HepG2 (cell line): ENCODE data around the gene SKIC2. TPM values are rescaled to one million over a fixed set of nuclear protein-coding genes. Genes with fewer than 3 reads are reported as not detected.
A peak's percentile ranks its signal among the peaks of the same experiment; 100 is the strongest.

Source experiments
- CAMTA2 ChIP-seq: sonication (generic); formaldehyde crosslinking; IDR thresholded peaks from 2 replicates; pipeline ENCODE4 v1.4.0; 2020; ENCODE audit warnings: mild to moderate bottlenecking, missing genetic modification reagents, borderline replicate concordance
- CEBPB ChIP-seq: IDR thresholded peaks from 2 replicates; pipeline ENCODE4 v1.6.1; 2011; ENCODE audit warnings: low read depth, low read length, improper control_type of control experiment, borderline replicate concordance
- DNMT1 ChIP-seq: sonication (generic); formaldehyde crosslinking; IDR thresholded peaks from 2 replicates; pipeline ENCODE4 v1.5.1; 2020; ENCODE audit warnings: mild to moderate bottlenecking, missing genetic modification reagents
- DRAP1 ChIP-seq: IDR thresholded peaks from 2 replicates; pipeline ENCODE4 v1.6.1; 2016; ENCODE audit warnings: missing genetic modification reagents, missing compliant biosample characterization
- FOXJ3 ChIP-seq: sonication (generic); formaldehyde crosslinking; IDR thresholded peaks from 2 replicates; pipeline ENCODE4 v1.4.0; 2020; ENCODE audit warnings: missing genetic modification reagents, mild to moderate bottlenecking, borderline replicate concordance
- GATAD1 ChIP-seq: IDR thresholded peaks from 2 replicates; pipeline ENCODE4 v1.6.1; 2016; ENCODE audit warnings: missing genetic modification reagents, missing compliant biosample characterization
- GZF1 ChIP-seq: sonication (generic); formaldehyde crosslinking; IDR thresholded peaks from 2 replicates; pipeline ENCODE4 v1.5.1; 2020; ENCODE audit warnings: mild to moderate bottlenecking, missing genetic modification reagents
- HDAC1 ChIP-seq: sonication (generic); formaldehyde crosslinking; IDR thresholded peaks from 2 replicates; pipeline ENCODE4 v1.5.1; 2020; ENCODE audit warnings: mild to moderate bottlenecking, missing genetic modification reagents
- HDAC2 ChIP-seq: sonication (generic); formaldehyde crosslinking; IDR thresholded peaks from 2 replicates; pipeline ENCODE4 v1.4.0; 2020; ENCODE audit warnings: missing genetic modification reagents
- HES4 ChIP-seq: sonication (generic); formaldehyde crosslinking; IDR thresholded peaks from 2 replicates; pipeline ENCODE4 v1.9.0; 2021; ENCODE audit warnings: mild to moderate bottlenecking, missing genetic modification reagents, borderline replicate concordance
- NR3C1 ChIP-seq: sonication (generic); formaldehyde crosslinking; IDR thresholded peaks from 2 replicates; pipeline ENCODE4 v1.4.0; 2020; ENCODE audit warnings: missing genetic modification reagents
- SUZ12 ChIP-seq: fragments of 150-350 bp; IDR thresholded peaks from 2 replicates; pipeline ENCODE4 v1.6.1; 2014; ENCODE audit warnings: low read depth, low read length
- TAF1 ChIP-seq: sonication (generic); formaldehyde crosslinking; IDR thresholded peaks from 2 replicates; pipeline ENCODE4 v1.4.0; 2020; ENCODE audit warnings: missing genetic modification reagents
- TP53 ChIP-seq: sonication (generic); formaldehyde crosslinking; conservative IDR thresholded peaks from 2 replicates; pipeline ENCODE4 v1.4.0; 2020; ENCODE audit warnings: missing genetic modification reagents
- TSC22D2 ChIP-seq: sonication (generic); formaldehyde crosslinking; IDR thresholded peaks from 2 replicates; pipeline ENCODE4 v1.5.1; 2020; ENCODE audit warnings: missing genetic modification reagents, mild to moderate bottlenecking, borderline replicate concordance
- ZNF616 ChIP-seq: sonication (generic); formaldehyde crosslinking; IDR thresholded peaks from 2 replicates; pipeline ENCODE4 v1.5.0; 2020; ENCODE audit warnings: low read depth, mild to moderate bottlenecking, missing genetic modification reagents
- ZNF672 ChIP-seq: sonication (generic); formaldehyde crosslinking; IDR thresholded peaks from 2 replicates; pipeline ENCODE4 v1.8.1; 2022; ENCODE audit warnings: missing genetic modification reagents
- ZNF777 ChIP-seq: sonication (generic); formaldehyde crosslinking; IDR thresholded peaks from 2 replicates; pipeline ENCODE4 v1.4.0; 2020; ENCODE audit warnings: missing genetic modification reagents
- ZSCAN21 ChIP-seq: sonication (generic); formaldehyde crosslinking; IDR thresholded peaks from 2 replicates; pipeline ENCODE4 v1.8.0; 2022; ENCODE audit warnings: mild to moderate bottlenecking, missing genetic modification reagents, moderate library complexity, borderline replicate concordance
- ZSCAN5A ChIP-seq: sonication (generic); formaldehyde crosslinking; IDR thresholded peaks from 2 replicates; pipeline ENCODE4 v1.8.0; 2022; ENCODE audit warnings: mild to moderate bottlenecking, missing genetic modification reagents, borderline replicate concordance
- polyA plus RNA-seq, 8 experiments: library from polyadenylated mRNA; depleted of rRNA in 3 of 8; stranded (reverse) in 7 of 8; unstranded in 1 of 8; fragments of >200 nt; fragmentation: Illumina TruSeq in 4 of 8; extraction: Trizol in 4 of 8; gene quantifications; 2 replicates each; pipeline versions ENCODE4 v1.2.1 to v1.2.3, GENCODE V29; 2011 to 2016; ENCODE audit warnings: low read depth in 4 of 8, missing spikeins in 1 of 8, mixed read lengths in 1 of 8; ENCODE audit not compliant: insufficient read depth in 1 of 8
- total RNA-seq, 5 experiments: library from RNA; depleted of rRNA; stranded (reverse); fragments of >200 nt; fragmentation: Illumina TruSeq; extraction: Trizol; gene quantifications; 2 replicates each; pipeline ENCODE4 v1.2.3, GENCODE V29; 2016; ENCODE audit warnings: low read depth in 1 of 5
- TF ChIP-seq, protein P1 (sequence below): sonication (generic); formaldehyde crosslinking; IDR thresholded peaks from 2 replicates; pipeline ENCODE4 v1.4.0; 2020; ENCODE audit warnings: missing genetic modification reagents, low read depth, mild to moderate bottlenecking, borderline replicate concordance
- TF ChIP-seq, protein P2 (sequence below): sonication (generic); formaldehyde crosslinking; IDR thresholded peaks from 2 replicates; pipeline ENCODE4 v1.4.0; 2020; ENCODE audit warnings: low read depth, mild to moderate bottlenecking, missing genetic modification reagents
- TF ChIP-seq, protein P3 (sequence below): sonication (generic); formaldehyde crosslinking; IDR thresholded peaks from 2 replicates; pipeline ENCODE4 v1.8.1; 2022; ENCODE audit warnings: mild to moderate bottlenecking, missing genetic modification reagents

The SKIC2 gene
- total and polyA plus RNA-seq, 2 of the 13 experiments (the other 11 are each of a cell fraction or from before 2014, with no cell fraction given), result 67.1 to 68.4 TPM

- TF ChIP-seq ZSCAN5A (CRISPR knock-in tag) (no peak), ZNF672 (peak; percentile 93), TAF1 (peak; percentile 62; the same call in 1 of the 2 replicates), CEBPB (peak; percentile 99), SUZ12 (0 out of 2 replicates have a peak, but pooled peaks have one; percentile 2), HES4 (peak; percentile 17), HDAC2 (peak; percentile 89), TSC22D2 (CRISPR knock-in tag) (0 out of 2 replicates have a peak, but pooled peaks have one; percentile 4), TP53 (CRISPR knock-in tag) (no peak), DNMT1 (CRISPR knock-in tag) (peak; percentile 28; the same call in 1 of the 2 replicates), DRAP1 (CRISPR knock-in tag) (peak; percentile 57), GATAD1 (CRISPR knock-in tag) (peak; percentile 98), HDAC1 (peak; percentile 99), FOXJ3 (CRISPR knock-in tag) (peak; percentile 55; the same call in 1 of the 2 replicates), NR3C1 (no peak), ZNF616 (peak; percentile 74; the same call in 1 of the 2 replicates), ZNF777 (CRISPR knock-in tag) (peak; percentile 23), GZF1 (CRISPR knock-in tag) (no peak), CAMTA2 (CRISPR knock-in tag) (peak; percentile 80), ZSCAN21 (peak; percentile 94; the same call in 1 of the 2 replicates)
- TF ChIP-seq, protein P1, sequence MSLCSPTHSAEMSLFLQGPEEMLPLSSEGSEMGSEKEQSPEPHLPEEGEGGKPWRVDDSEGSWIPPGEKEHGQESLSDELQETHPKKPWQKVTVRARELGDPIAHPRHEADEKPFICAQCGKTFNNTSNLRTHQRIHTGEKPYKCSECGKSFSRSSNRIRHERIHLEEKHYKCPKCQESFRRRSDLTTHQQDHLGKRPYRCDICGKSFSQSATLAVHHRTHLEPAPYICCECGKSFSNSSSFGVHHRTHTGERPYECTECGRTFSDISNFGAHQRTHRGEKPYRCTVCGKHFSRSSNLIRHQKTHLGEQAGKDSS (CRISPR knock-in tag), result no peak
- TF ChIP-seq, protein P2, sequence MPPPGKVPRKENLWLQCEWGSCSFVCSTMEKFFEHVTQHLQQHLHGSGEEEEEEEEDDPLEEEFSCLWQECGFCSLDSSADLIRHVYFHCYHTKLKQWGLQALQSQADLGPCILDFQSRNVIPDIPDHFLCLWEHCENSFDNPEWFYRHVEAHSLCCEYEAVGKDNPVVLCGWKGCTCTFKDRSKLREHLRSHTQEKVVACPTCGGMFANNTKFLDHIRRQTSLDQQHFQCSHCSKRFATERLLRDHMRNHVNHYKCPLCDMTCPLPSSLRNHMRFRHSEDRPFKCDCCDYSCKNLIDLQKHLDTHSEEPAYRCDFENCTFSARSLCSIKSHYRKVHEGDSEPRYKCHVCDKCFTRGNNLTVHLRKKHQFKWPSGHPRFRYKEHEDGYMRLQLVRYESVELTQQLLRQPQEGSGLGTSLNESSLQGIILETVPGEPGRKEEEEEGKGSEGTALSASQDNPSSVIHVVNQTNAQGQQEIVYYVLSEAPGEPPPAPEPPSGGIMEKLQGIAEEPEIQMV, result peak; percentile 83
- TF ChIP-seq, protein P3, sequence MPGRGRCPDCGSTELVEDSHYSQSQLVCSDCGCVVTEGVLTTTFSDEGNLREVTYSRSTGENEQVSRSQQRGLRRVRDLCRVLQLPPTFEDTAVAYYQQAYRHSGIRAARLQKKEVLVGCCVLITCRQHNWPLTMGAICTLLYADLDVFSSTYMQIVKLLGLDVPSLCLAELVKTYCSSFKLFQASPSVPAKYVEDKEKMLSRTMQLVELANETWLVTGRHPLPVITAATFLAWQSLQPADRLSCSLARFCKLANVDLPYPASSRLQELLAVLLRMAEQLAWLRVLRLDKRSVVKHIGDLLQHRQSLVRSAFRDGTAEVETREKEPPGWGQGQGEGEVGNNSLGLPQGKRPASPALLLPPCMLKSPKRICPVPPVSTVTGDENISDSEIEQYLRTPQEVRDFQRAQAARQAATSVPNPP, result no peak
Measured at GRCh38 chr6:31971993-31972708, 13.2 kb downstream of the SKIC2 start, which contains the start of gene DXO (continued).
